Muscle of leg (tissue), 11 donors: ENCODE results near the gene RPL18. TPM values are rescaled to one million over a fixed set of nuclear protein-coding genes. Genes with fewer than 3 reads are reported as not detected.

Experiments
- DNase-seq: peaks from one replicate; pipeline ENCODE4 v3.0.0; 2013
- H3K27ac ChIP-seq: one replicate; pipeline ENCODE4 v1.5.1; 2013; ENCODE audit warnings: mild to moderate bottlenecking, low read length, control low read depth
- H3K27me3 ChIP-seq: one replicate; pipeline ENCODE4 v1.6.1; 2013; ENCODE audit warnings: low read length; ENCODE audit not compliant: control insufficient read depth, insufficient read depth
- H3K36me3 ChIP-seq: one replicate; pipeline ENCODE4 v1.6.1; 2013; ENCODE audit warnings: low read length; ENCODE audit not compliant: control insufficient read depth, insufficient read depth
- H3K4me1 ChIP-seq: one replicate; pipeline ENCODE4 v1.6.1; 2013; ENCODE audit warnings: low read length; ENCODE audit not compliant: control insufficient read depth, insufficient read depth
- H3K4me3 ChIP-seq: one replicate; pipeline ENCODE4 v1.5.1; 2013; ENCODE audit warnings: low read length, control low read depth
- H3K9me3 ChIP-seq: replicated peaks from 2 replicates; pipeline ENCODE4 v1.6.1; 2013; ENCODE audit warnings: low read depth, low read length; ENCODE audit not compliant: control insufficient read depth
- WGBS: methylation state at CpG from one replicate; pipeline ENCODE4 v1.1.5; 2013; ENCODE audit warnings: missing lambda C conversion rate; ENCODE audit not compliant: insufficient coverage; 5-methylcytosine and 5-hydroxymethylcytosine counted together
- polyA plus RNA-seq, 8 donors: library from polyadenylated mRNA; unstranded; fragments of 120-200 nt; gene quantifications; one replicate each; pipeline versions ENCODE4 v1.2.1 to v1.2.3, GENCODE V29; 2013; ENCODE audit warnings: inconsistent platforms in 1 of 8, low replicate concordance in 1 of 8; ENCODE audit not compliant: insufficient read length in 8 of 8, insufficient read depth in 1 of 8
- total RNA-seq: library from RNA; stranded (reverse); fragments of 120-200 nt; gene quantifications from one replicate; pipeline ENCODE4 v1.2.4, GENCODE V29; 2013

The RPL18 gene
- total and polyA plus RNA-seq, 9 donors, result 1,793 to 2,914 (median 1,904) TPM

DNA sequence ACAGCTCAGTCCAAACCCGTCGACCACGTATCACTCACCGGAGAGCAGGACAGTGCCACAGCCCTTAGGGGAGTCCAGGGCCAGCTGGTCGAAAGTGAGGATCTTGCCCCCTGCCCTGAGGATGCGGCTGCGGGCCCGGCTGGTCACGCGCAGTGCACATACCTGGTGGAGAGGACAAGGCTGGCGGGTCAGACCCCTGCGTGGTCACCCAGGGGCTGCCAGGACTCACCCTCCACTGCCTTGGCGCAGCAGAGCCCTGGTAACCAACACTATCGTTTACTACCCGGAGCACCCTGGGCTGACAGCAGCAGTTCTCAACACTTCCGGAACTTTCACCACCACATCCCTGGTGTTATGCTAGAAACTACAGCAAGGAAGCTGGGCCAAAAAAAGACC, 2.9 kb downstream of the RPL18 start:
- H3K4me3 ChIP-seq, result no peak overlapping the region
- peaks cover 44% of the 10 kb centered on the region for H3K4me1 ChIP-seq
- WGBS, result 83% methylated on average over 10 of the region's 16 CpGs
- no peak for DNase-seq
- H3K36me3 ChIP-seq, result peaks cover 43% of the 10 kb centered on the region
- no peaks in the 10 kb centered on the region for H3K27me3 ChIP-seq
- no peak overlapping the region for H3K27ac ChIP-seq
- no peaks in the 10 kb centered on the region for H3K9me3 ChIP-seq

DNA sequence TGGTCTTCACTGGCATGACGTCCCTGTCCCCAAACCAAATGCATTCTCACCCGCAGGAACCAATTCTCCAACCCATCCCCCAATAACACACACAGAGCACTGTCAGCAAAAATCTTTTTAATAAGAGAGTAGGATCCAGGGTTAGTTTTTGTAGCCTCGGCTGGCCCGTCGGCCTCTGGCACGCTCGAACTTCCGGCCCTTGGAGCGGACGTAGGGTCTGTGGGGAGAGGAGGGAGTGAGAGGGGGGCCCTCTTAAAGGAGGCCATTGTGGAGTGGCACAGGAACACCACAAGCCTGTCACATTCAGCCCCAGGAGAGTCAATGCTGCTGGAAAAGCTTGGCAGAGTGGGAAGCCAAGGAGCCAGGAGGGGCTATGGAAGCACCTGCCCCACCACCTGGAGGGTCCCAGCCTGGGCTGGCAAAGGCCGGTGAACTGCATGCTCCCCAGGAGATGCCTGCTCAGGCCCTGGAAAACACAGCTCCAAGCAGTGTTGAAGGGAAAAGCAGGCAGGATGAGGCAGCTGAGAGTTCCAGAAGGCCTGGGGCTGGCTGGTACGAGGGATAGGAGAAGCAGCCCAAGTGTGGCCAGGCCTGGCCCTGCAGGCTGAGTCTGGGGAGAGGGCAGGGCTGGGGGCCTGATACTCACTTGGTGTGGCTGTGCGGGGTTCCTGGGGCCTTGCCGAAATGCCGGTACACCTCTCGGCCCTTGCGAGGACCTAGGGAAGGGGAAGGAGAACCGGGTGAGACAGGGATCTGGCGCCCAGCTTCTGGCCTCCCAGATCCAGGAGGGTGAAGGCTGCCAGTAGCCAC, 3.5 kb downstream of the RPL18 start:
- Histone ChIP-seq H3K9me3 (no peaks in the 10 kb centered on the region), H3K36me3 (peaks cover 39% of the 10 kb centered on the region), H3K27me3 (no peaks in the 10 kb centered on the region), H3K4me1 (peaks cover 44% of the 10 kb centered on the region), H3K27ac (no peak overlapping the region), H3K4me3 (no peak overlapping the region)
- 65% methylated on average over 14 of the region's 19 CpGs for WGBS
- no peak for DNase-seq

DNA sequence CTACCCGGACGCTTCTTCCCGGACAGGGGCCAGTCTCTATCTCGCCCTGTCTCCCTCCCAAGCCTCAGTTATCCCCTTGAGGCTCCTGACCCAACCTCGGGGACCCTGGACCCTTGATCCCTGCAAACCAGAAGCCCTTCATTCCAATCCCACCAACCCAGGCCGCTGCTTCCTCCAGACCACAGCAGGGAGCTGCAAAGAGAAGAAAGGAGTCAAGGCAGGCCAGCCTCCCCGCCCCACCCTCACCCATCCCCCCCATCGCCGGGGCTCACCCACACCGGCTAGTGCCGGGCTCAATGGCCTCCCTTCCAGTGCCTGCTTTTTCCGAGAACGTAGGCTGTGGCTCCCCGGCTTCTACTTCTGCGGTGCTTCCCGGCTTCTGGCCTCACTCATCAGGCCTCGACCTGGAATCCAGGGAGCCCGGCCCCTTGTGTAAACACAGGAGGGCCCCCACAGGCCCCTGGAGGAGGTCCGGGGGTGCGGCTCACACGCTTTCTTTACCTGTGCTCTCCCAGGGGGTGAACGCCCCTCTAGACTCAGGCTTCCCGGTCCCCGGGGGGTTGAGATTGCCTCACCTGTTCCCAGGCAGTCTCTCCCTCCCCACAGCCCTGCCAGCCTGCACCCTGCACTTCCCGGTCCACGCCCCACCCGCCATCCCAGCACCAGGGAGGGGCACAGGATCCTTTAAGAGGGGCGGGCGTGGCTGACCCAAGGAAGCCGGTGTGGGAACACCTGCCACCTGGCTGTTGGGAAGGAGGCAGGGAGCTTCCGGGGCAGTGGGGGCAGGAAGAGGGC, 4.3 kb downstream of the RPL18 start, which contains the start of gene FAM83E:
Gene FAM83E, minus strand, starts transcription at position 641 of the 795 bp plus-strand sequence. CDS start 1,704 bp downstream, outside the sequence.
- 34% methylated on average over 16 of the region's 31 CpGs for WGBS
- Histone ChIP-seq H3K27me3 (no peaks in the 10 kb centered on the region), H3K36me3 (peaks cover 36% of the 10 kb centered on the region), H3K4me3 (no peak within 1 kb of the TSS), H3K9me3 (no peaks in the 10 kb centered on the region), H3K4me1 (peaks cover 37% of the 10 kb centered on the region), H3K27ac (no peak within 1 kb of the TSS)
- DNase-seq, result peak; percentile 32

DNA sequence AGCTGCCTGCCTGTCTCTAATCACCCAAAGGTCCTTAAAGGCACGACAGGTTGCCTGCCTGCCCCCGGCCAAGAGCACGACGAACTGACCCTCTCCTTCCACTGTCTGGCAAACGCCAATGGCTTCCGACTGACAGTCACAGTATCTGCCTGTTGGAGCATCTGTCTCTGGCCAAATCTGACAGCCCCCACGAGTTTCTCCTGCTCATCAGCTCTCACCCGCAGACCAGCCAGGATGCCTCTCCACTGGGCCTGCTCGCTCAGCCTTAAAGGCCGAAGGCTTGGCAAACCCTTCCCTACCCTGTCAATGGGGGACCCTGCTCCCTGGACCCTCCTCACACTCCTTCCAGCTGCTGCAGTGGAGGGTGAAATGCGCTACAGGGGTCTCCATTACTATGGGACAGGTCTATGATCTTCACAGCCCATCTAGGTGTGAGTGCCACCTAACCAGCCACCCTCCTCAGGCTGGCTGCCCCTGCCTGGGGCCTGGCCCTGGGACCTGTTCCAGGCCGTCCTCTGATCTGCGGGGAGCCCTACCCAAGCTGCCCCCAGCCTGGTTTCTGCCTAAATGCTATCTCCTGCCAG, 5.0 kb downstream of the RPL18 start:
- Histone ChIP-seq H3K9me3 (no peaks in the 10 kb centered on the region), H3K27me3 (no peaks in the 10 kb centered on the region), H3K4me3 (no peak overlapping the region), H3K36me3 (peaks cover 36% of the 10 kb centered on the region), H3K4me1 (peaks cover 35% of the 10 kb centered on the region), H3K27ac (no peak overlapping the region)
- 51% methylated on average over 12 of the region's 13 CpGs for WGBS
- no peak for DNase-seq

DNA sequence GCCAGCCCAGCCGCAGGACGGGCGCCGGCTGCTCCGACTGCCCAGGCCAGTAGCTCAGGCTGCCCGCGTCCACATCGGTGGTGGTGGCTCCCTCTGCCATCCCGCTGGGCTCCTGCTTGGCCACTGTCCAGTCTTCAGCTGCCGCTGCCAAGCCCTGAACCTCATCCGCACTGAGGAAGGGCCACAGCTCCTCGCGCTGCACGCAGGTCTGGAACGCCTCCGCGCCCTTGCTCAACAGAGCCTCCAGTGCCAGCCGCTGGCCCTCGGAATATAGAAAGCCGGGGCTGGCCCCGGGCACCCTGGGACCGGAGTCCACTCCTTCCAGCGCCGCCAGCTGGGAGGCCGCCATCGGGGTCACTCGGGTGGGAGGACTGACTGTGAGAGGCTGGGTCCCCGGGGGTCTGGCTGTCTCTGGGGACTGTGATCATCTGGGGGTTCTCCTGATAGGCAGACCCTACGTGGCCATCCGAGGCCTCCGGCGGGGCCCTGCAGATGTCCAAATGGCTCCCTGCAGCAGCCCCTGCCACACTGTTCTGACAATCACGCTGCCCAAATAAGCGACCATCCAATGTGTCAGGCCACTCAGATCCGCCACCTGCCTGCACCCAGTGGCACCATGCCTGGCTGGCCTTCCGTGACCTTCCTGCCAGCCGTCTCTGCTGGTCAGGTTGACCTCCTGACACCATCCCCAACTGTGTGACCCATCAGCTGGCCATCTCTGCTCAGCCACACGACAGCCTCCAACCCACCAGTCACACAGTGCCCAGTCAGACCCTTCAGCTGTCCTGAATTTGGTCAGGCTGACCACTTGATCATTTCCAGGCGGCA, 5.7 kb downstream of the RPL18 start:
- no peak for DNase-seq
- Histone ChIP-seq H3K4me3 (no peak overlapping the region), H3K9me3 (no peaks in the 10 kb centered on the region), H3K27me3 (no peaks in the 10 kb centered on the region), H3K36me3 (peaks cover 36% of the 10 kb centered on the region), H3K27ac (no peak overlapping the region), H3K4me1 (peaks cover 34% of the 10 kb centered on the region)
- WGBS, result 74% methylated on average over 39 of the region's 39 CpGs

DNA sequence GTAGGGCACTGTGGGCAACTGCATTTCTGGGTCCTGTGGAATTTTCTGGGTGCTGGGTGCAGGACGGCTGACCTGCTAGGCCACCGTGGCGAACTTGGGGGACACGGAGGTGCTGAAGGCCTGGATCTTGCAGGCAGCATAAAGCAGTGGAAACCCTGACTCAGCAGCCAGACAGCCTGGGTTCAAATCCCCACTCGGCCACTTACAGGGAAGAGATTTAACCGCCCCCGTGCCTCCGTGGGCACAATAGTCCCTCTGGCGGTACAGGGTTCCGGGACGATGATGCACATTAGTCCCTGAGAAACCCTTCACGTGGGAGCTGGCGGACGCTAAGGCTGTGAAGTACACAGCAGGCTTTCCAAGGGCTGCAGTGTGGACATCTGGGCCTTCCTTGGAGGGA, 7.1 kb downstream of the RPL18 start:
- Histone ChIP-seq H3K4me3 (no peak overlapping the region), H3K4me1 (peaks cover 20% of the 10 kb centered on the region), H3K27me3 (no peaks in the 10 kb centered on the region), H3K9me3 (no peaks in the 10 kb centered on the region), H3K36me3 (peaks cover 28% of the 10 kb centered on the region), H3K27ac (no peak overlapping the region)
- DNase-seq, result no peak
- WGBS, result 70% methylated on average over 14 of the region's 14 CpGs

DNA sequence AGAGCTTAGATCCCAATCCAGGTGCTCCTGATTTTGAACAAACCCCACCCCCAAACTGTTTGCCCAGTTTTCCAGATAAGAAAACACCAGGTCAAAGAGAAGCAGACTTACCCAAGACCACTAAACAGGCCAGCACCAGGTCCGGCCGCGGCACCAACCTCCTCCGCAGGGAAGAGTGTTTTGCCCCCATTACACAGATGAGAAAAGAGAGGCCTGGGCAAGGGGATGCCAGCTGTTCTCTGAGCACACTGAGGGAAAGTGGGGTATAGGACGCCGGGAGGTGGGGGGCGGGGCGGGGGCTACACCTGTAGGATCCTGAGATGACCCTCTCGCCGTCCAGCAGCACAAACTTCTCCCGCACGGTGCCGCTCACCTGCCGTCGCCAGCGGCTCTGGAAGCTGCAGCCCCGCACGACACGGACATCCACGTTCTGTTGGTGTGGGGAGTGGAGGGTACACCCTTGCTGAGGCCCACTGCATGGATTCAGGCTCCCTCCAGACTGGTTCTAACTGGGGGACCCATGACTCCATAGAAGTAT, 9.3 kb downstream of the RPL18 start:
- no peak for DNase-seq
- Histone ChIP-seq H3K27me3 (no peaks in the 10 kb centered on the region), H3K4me3 (no peak overlapping the region), H3K36me3 (peaks cover 5% of the 10 kb centered on the region), H3K4me1 (peaks cover 10% of the 10 kb centered on the region), H3K9me3 (no peaks in the 10 kb centered on the region), H3K27ac (no peak overlapping the region)
- WGBS, result 90% methylated on average over 10 of the region's 20 CpGs

DNA sequence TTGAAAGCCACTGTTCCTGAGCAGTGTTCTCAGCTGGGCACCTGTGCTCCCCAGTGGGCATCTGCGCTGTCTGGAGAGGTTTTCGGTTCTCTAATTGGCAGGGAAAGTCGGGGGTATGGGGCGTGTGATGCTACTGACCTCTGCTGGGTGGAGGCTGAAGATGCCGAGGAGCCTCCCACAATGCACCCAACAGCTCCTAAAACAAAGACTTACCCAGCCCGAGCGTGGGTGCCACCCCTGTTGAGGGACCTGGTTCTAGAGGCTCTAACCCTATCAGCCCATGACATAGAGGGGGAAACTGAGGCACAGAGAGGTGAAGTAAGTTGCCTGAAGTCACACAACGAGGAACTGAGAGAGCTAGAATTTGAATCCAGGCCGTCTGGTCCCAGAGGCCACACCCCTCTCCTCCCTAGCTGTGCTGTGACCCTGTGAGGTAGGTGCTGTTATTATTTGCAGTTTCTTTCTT, 10.1 kb downstream of the RPL18 start:
- no peaks in the 10 kb centered on the region for H3K9me3 ChIP-seq
- H3K27me3 ChIP-seq, result no peaks in the 10 kb centered on the region
- peaks cover 4% of the 10 kb centered on the region for H3K4me1 ChIP-seq
- H3K36me3 ChIP-seq, result no peaks in the 10 kb centered on the region
- H3K4me3 ChIP-seq, result no peak overlapping the region
- no peak overlapping the region for H3K27ac ChIP-seq
- peak; percentile 50 for DNase-seq
- WGBS, result no CpG with 5 or more reads among the region's 9 CpGs

DNA sequence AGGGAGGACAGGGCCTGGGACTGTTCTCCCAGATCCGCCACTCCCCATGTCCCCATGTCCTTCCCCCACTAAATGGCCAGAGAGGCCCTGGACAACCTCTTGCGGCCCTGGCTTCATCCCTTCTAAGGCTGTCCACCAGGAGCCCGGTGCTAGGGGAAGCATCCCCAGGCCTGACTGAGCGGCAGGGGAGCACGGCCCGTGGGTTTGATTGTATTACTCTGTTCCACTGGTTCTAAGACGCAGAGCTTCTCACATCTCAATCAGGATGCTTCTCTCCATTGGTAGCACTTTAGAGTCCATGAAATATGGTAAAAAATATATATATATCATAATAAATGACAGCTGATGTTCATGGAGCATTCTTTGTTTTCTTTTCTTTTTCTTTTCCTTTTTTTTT, 11.6 kb downstream of the RPL18 start:
- Histone ChIP-seq H3K9me3 (no peaks in the 10 kb centered on the region), H3K27ac (no peak overlapping the region)
- 70% methylated on average over 2 of the region's 7 CpGs for WGBS

More for the DNA sequence above, 11.6 kb downstream of the RPL18 start:
- Histone ChIP-seq H3K36me3 (no peaks in the 10 kb centered on the region), H3K4me3 (no peak overlapping the region), H3K4me1 (no peaks in the 10 kb centered on the region), H3K27me3 (no peaks in the 10 kb centered on the region)
- no peak for DNase-seq
